Measurements from ENCODE around the gene SULT2B1. TPM values are rescaled to one million over a fixed set of nuclear protein-coding genes. Genes with fewer than 3 reads are reported as not detected.
"Not testable (repeated sequence)": the region's sequence is repeated elsewhere in the genome, so short reads cannot be mapped to it uniquely, and the experiment has no call there.

Gene SULT2B1
- total RNA-seq, 2 experiments from 2014 or later = not detected

DNA sequence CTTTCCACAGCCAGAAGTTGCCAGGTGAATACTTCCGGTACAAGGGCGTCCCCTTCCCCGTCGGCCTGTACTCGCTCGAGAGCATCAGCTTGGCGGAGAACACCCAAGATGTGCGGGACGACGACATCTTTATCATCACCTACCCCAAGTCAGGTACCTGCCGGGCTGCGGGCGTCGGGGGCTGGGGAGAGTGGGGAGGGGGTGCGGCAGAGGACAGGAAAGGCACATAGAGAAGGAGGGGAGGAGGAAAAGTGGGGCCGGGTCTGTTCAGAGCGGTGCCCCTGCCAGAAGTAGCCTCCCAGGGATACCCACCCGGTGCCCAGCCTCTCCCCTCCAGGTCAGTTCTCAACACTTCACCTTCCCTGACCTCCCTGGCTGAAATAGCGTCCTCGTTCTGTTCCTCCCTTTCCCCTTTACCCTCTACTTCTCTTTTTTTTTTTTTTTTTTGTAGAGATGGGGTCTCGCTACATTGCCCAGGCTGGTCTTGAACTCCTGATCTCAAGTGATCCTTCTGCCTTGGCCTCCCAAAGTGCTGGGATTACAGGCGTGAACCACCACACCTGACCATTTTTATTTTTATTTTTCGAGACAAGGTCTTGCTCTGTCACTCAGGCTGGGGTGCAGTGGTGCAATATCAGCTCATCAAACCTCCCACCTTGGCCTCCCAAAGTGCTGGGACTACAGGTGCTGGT, 24.1 kb downstream of the SULT2B1 start:
- Histone ChIP-seq H3K4me1 (ENCODE audit: insufficient read depth, low read length, poor library complexity, severe bottlenecking) (peaks cover 5% of the 10 kb centered on the region), H3K9me3 (ENCODE audit: low read length) (no peaks in the 10 kb centered on the region), H3K4me3 (ENCODE audit: low read depth, low read length, poor library complexity, severe bottlenecking) (no peak overlapping the region), H3K9me2 (ENCODE audit: insufficient read depth, low read length) (no peaks in the 10 kb centered on the region), H3K36me3 (ENCODE audit: insufficient read depth, low read length) (no peaks in the 10 kb centered on the region), H3K79me2 (ENCODE audit: insufficient read depth, low read depth, low read length) (no peaks in the 10 kb centered on the region), H2AFZ (ENCODE audit: low read length) (no peak overlapping the region), H3K4me2 (ENCODE audit: low read length) (no peak overlapping the region), H3K27ac (ENCODE audit: low read depth, low read length, poor library complexity, severe bottlenecking) (no peak overlapping the region), H4K20me1 (ENCODE audit: insufficient read depth, low read length) (no peaks in the 10 kb centered on the region)
- ChIA-PET CTCF (ENCODE audit: unreplicated experiment) (no interaction called here), POLR2A (no interaction called here)
- DNase-seq (ENCODE audit: low spot score) = no peak
- no TSS peak for BruUV-seq (replicated peaks)
- TF ChIP-seq, protein P1, sequence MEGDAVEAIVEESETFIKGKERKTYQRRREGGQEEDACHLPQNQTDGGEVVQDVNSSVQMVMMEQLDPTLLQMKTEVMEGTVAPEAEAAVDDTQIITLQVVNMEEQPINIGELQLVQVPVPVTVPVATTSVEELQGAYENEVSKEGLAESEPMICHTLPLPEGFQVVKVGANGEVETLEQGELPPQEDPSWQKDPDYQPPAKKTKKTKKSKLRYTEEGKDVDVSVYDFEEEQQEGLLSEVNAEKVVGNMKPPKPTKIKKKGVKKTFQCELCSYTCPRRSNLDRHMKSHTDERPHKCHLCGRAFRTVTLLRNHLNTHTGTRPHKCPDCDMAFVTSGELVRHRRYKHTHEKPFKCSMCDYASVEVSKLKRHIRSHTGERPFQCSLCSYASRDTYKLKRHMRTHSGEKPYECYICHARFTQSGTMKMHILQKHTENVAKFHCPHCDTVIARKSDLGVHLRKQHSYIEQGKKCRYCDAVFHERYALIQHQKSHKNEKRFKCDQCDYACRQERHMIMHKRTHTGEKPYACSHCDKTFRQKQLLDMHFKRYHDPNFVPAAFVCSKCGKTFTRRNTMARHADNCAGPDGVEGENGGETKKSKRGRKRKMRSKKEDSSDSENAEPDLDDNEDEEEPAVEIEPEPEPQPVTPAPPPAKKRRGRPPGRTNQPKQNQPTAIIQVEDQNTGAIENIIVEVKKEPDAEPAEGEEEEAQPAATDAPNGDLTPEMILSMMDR (conservative IDR thresholded peaks at IDR 0.05; ENCODE audit: low read length) = no peak
- no peak for TF ChIP-seq EZH2phosphoT487 (IDR thresholded peaks at IDR 0.05; ENCODE audit: borderline replicate concordance, low read depth, low read length)
- intact Hi-C loops (cut with micrococcal nuclease; ENCODE audit: unreplicated experiment) = no loop called here

DNA sequence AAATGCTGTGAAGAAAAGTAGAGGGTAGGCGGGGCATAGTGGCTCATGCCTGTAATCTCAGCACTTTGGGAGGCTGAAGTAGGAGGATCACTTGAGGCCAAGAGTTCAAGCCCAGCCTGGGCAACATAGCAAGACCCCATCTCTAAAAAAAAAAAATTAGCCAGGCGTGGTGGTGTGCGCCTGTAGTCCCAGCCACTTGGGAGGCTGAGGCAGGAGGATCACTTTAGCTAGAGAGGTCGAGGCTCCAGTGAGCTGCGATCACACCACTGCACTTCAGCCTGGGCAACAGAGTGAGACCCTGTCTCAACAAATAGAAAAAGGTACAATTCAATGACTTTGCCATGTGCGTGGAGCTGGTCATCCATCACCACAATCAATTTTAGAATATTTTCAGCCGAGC, 25.9 kb downstream of the SULT2B1 start:
- BruUV-seq (replicated peaks); H3K4me2 ChIP-seq (ENCODE audit: low read length); H3K4me1 ChIP-seq (ENCODE audit: insufficient read depth, low read length, poor library complexity, severe bottlenecking); H3K9me2 ChIP-seq (ENCODE audit: insufficient read depth, low read length); DNase-seq (ENCODE audit: low spot score); intact Hi-C loops (cut with micrococcal nuclease; ENCODE audit: unreplicated experiment); CTCF ChIA-PET (ENCODE audit: unreplicated experiment); H3K4me3 ChIP-seq (ENCODE audit: low read depth, low read length, poor library complexity, severe bottlenecking); H3K79me2 ChIP-seq (ENCODE audit: insufficient read depth, low read depth, low read length); H3K9me3 ChIP-seq (ENCODE audit: low read length); H3K36me3 ChIP-seq (ENCODE audit: insufficient read depth, low read length); H2AFZ ChIP-seq (ENCODE audit: low read length); H3K27ac ChIP-seq (ENCODE audit: low read depth, low read length, poor library complexity, severe bottlenecking); H4K20me1 ChIP-seq (ENCODE audit: insufficient read depth, low read length): not testable (repeated sequence)
- POLR2A ChIA-PET = interaction anchor here (0.7 kb wide), 1 partner anchor 111 kb away, joined by 3 read pairs; no protein-coding TSS in a partner anchor

GRCh38 chr19:48578891-48579290, 26.9 kb downstream of the SULT2B1 start:
- Histone ChIP-seq H4K20me1 (ENCODE audit: insufficient read depth, low read length) (no peaks in the 10 kb centered on the region), H2AFZ (ENCODE audit: low read length) (no peak overlapping the region), H3K9me3 (ENCODE audit: low read length) (no peaks in the 10 kb centered on the region), H3K27ac (ENCODE audit: low read depth, low read length, poor library complexity, severe bottlenecking) (no peak overlapping the region), H3K4me3 (ENCODE audit: low read depth, low read length, poor library complexity, severe bottlenecking) (no peak overlapping the region), H3K4me1 (ENCODE audit: insufficient read depth, low read length, poor library complexity, severe bottlenecking) (peaks cover 6% of the 10 kb centered on the region), H3K4me2 (ENCODE audit: low read length) (no peak overlapping the region), H3K36me3 (ENCODE audit: insufficient read depth, low read length) (no peaks in the 10 kb centered on the region), H3K79me2 (ENCODE audit: insufficient read depth, low read depth, low read length) (no peaks in the 10 kb centered on the region), H3K9me2 (ENCODE audit: insufficient read depth, low read length) (no peaks in the 10 kb centered on the region)
- intact Hi-C loops (cut with micrococcal nuclease; ENCODE audit: unreplicated experiment) = no loop called here
- ChIA-PET CTCF (ENCODE audit: unreplicated experiment) (no interaction called here), POLR2A (interaction anchor here (0.6 kb wide), 1 partner anchor 70 kb away, joined by 5 read pairs; no protein-coding TSS in a partner anchor)
- DNase-seq (ENCODE audit: low spot score) = no peak
- no peak for TF ChIP-seq EZH2phosphoT487 (IDR thresholded peaks at IDR 0.05; ENCODE audit: borderline replicate concordance, low read depth, low read length)
- TF ChIP-seq, protein P1 (conservative IDR thresholded peaks at IDR 0.05; ENCODE audit: low read length) = no peak
- no TSS peak for BruUV-seq (replicated peaks)
